NCI-H345 (cell line): ENCODE measurements around the gene DHRS2.
"Not testable (repeated sequence)": the region's sequence is repeated elsewhere in the genome, so short reads cannot be mapped to it uniquely, and the experiment has no call there.

ENCODE experiments used
- DNase-seq: peaks from one replicate; lab custom pipeline; 2025; lab: John Stamatoyannopoulos, UW

DHRS2 gene, protein sequence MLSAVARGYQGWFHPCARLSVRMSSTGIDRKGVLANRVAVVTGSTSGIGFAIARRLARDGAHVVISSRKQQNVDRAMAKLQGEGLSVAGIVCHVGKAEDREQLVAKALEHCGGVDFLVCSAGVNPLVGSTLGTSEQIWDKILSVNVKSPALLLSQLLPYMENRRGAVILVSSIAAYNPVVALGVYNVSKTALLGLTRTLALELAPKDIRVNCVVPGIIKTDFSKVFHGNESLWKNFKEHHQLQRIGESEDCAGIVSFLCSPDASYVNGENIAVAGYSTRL

DNA sequence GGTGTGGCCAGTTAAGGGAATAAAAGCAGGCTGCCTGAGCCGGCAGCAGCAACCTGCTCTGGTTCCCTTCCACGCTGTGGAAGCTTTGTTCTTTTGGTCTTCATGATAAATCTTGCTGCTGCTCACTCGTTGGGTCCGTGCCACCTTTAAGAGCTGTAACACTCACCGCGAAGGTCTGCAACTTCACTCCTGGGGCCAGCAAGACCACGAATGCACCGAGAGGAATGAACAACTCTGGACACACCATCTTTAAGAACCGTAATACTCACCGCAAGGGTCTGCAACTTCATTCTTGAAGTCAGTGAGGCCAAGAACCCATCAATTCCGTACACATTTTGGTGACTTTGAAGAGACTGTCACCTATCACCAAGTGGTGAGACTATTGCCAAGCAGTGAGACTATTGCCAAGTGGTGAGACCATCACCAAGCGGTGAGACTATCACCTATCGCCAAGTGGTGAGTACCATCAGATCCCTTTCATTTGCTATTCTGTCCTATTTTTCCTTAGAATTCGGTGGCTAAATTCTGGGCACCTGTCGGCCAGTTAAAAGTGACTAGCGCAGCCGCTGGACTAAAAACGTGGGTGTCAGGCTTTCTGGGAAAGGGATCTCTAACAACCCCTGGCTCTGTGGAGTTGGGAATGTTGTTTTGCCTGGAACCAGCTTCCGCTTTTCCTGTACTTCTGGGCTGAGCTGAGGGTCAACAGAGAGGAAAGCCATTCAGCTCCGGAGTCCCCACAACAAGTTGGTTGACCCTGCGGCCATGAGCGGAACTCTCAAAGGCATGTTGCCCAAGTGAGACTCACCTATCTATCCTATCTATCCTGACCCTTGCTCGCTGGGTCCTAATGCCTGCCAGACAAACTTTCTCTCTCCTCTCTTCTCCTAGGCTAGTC is at the start of gene DHRS2:
Gene DHRS2 (plus strand): TSS at position 48 of the 895 bp plus-strand sequence. CDS start 2,501 bp downstream, outside the sequence.
- no peak for DNase-seq

DNA sequence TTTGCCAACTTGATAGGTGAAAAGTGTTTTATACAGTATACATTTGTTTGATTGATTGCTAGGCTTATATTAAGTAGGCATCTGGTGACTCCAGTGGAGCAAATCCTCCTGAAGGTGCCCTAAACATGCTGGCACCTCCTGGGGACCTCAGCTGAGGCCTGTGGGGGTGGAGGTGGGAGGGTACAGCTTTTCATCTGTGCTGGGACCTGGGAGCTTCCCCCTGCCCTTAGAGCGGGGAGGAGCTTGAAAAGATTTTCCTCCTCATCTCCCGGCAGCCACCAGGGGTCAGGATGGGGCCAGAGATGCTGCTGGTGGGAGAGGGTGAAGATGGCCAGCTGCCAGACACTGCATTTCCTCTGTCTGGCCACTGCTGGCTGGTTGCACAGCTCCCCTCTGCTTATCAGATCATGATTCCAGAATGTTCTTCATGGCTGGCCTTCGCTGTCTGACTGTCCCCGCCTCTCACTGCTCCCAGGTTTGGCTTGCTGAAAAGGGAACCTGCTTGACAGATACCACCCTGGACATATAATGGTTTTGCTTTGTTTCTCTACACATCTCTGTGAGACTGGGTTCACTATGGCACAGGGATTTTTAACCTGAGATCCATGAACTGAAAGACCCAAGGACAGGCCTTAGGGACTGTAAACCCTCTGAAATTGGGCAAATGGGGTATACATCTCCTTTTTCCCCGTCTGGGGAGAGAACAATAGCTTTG is 47.1 kb upstream of the DHRS2 start:
- DNase-seq, result peak; percentile 87

DNA sequence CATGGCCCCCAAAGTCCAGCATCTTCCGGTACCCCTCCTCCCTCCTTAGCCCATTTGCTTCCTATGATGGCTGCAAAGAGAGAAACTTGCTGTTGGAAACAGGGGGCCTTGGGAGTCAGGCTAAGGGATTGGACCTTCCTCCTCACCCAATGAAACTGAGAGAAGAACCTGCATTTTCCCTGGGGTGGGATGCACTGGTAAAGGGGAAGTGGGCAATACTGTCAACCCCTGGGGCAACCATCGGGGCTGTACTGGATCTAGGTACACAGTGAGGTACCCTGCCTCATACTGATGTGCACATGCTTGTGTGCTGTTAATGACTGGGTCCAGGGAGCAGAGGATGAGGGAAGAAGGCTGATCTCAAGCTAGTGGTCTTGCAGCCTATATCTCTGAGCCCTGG is 46.6 kb upstream of the DHRS2 start:
- DNase-seq, result no peak

DNA sequence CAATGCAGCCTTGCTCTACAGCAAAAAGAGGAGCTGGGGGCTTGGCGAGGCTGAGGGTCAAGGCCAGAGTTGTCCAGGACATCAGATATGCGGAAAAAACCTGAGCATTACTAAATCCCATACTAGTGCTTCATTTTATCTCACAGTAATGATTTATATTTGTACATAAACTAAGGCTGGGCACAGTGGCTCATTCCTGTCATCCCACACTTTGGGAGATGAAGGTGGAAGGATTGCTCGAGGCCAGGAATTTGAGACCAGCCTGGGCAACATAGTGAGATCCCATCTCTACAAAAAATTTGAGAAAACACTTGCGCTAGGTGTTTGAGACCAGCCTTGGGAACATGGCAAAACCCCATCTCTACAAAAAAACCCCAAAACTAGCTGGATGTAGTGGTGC is 46.0 kb upstream of the DHRS2 start:
- DNase-seq, result no peak

DNA sequence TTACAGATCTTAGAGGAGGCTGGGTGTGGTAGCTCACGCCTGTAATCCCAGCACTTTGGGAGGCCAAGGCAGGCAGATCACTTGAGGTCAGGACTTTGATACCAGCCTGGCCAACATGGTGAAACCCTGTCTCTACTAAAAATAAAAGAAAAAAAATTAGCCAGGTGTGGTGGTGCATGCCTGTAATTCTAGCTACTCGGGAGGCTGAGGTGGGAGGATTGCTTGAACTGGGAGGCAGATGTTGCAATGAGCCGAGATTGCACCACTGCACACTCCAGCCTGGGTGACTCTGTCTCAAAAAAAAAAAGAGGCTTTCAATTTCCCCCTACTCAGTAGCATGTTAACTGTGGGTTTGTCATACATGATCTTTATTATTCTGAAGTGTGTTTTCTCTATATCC is 42.0 kb upstream of the DHRS2 start:
- DNase-seq, result not testable (repeated sequence)

DNA sequence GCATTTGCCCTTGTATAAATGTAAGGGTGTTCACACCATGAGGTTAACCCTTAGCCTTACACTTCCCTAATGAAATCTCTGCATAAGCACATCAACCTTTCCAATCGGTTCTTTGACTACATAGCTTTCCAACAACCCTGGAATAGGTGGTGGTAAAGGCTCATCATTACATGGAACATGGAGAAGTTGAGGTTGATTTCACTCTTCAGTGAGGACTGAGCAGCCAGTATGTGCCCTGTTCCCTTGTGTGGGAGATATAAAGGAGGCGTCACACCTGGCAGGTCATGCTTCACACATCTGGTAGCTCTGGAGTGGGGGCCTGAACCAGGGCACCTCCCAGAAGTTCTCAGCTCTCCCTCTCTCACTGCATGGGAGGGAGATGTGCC is 35.8 kb upstream of the DHRS2 start:
- DNase-seq, result no peak

DNA sequence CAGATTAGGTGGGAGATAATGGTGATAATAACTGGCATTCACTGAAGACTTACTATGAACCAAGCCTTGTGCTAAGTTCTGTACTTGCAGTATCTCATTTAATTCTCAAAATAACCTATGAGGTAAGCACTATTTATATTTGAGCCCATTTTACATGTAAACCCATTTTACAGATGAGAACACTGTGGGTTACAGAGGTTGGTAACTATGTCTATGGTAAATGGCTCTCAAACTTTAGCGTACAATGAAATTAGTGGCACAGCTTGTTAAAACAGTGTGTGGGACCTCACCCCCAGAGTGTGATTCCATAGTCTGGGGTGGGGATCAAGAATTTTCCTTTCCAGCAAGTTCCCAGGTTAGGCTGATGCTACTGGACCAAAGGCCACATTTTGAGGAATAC is 35.4 kb upstream of the DHRS2 start:
- DNase-seq, result no peak

DNA sequence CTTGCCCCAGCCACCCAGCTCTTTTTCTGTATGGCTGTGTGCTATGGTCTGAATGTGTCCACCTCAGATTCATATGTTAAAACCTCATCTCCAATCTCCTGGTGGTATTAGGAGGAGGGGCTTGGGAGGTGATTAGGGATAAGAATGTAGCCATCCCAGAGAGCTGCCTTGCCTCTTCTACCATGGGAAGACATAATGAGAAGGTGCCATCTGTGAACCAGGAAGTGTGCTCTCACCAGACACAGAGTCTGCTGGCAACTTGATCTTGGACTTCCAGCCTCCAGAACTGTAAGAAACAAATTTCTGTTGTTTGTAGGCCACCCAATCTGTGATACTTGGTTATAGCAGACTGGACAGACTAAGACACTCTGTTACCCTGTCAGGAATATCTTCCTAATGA is 34.7 kb upstream of the DHRS2 start:
- no peak for DNase-seq

DNA sequence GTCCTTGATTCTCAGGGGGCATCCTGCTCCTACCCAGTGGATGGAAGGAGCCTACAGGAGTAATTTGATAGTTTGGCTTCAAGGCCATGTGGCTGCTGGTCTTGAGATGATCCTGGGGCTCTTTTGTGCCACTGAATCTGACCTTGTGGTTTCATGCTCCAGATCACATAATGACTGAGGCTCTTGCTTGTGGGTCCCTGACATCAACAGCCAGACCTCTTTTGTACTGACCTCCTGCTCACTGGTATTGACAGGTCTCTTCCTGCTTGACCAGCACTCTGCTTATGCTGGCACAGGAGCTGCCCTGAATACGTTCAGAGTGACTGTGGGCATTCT is 34.4 kb upstream of the DHRS2 start:
- DNase-seq, result no peak

DNA sequence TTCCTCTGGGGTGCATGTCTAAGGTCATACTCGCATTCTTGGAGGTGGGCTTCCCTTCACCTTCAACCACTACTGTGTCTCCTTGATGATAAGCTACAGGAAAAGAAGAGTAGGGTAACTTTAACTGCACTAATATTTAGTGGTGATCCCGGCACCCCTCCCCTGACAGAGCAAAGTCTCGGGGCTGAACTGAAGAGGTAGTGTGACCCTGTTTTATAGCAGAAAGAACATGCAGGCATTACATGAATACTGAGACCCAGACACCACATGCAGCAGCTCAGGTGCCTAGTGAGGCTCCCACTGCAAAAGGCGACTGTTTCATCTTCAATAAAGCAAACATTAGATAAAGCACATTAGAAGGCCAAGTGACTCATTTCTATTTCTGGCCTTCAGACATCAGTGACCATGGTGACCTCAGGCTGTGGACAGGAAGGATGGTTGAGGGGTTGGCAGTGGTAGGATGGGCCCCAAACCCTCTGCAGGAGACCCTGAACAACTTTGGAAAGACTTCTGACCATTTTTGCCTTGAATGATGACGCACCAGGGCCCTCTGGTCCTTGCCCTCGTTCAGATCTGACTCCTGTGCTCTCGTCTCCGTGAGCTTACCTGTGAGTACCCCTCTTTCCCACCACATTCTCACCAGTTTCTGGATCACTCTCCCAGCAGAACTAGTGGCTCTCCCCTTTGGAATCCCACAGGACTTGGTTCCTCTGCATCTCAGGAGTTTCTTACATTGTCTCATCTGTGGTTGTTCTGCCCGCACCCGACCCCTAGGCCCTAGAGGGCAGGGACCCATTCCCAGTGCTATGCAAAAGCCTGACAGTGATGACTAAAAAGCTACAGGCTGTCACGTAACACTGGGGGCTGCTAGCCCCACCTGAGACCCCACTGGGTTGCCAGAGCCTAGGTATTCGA is 33.7 kb upstream of the DHRS2 start:
- DNase-seq, result no peak

DNA sequence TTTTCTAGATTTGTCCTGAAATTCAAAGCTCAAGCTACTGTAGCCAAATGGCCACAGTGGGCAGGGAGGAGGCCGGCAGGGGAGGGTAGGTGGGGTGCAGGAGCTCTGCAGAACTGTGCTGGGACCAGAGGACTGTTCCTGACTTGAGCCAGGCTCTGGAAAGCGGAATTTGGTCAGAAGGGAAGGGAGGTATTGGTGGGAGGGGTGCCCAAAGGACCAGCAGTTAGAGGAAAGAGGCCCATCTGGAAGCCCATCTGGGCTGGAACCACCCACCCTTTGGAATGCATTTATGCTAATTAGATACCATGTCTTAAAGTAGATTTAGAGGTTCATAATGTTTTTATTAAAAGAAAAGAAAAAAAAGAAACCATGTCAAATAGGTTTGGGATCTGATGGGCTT is 33.1 kb upstream of the DHRS2 start:
- DNase-seq, result no peak

DNA sequence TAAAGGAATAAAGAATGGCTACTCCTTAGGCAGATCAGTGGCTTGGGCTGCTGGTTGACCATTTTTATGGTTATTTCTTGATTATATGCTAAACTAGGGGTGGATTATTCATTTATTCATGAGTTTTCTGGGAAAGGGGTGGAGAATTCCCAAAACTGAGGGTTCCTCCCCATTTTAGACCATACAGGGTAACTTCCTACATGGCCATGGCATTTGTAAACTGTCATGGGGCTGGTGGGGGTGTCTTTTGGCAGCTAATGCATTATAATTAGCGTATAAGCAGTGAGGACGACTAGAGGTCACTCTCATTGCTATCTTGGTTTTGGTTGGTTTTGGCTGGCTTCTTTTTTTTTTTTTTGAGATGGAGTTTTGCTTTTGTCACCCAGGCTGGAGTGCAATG is 32.0 kb upstream of the DHRS2 start:
- DNase-seq, result no peak

DNA sequence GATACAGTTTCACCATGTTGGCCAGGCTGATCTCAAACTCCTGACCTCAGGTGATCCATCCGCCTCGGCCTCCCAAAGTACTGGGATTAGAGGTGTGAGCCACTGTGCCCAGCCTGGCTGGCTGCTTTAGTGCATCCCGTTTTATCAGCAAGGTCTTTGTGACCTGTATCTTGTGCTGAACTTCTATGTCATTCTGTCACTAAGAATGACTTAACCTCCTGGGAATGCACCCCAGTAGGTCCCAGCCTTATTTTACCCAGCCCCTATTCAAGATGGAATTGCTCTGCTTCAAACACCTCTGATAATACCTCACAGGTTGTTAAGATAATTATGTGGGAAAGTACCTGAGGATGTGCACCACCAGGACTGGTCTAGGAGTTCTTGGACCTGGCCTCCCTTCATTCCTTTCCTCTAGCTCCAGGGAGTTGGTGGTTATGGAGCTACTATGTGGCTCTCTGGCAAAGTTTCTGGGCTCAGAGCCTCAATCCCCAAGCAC is 31.4 kb upstream of the DHRS2 start:
- DNase-seq, result no peak

DNA sequence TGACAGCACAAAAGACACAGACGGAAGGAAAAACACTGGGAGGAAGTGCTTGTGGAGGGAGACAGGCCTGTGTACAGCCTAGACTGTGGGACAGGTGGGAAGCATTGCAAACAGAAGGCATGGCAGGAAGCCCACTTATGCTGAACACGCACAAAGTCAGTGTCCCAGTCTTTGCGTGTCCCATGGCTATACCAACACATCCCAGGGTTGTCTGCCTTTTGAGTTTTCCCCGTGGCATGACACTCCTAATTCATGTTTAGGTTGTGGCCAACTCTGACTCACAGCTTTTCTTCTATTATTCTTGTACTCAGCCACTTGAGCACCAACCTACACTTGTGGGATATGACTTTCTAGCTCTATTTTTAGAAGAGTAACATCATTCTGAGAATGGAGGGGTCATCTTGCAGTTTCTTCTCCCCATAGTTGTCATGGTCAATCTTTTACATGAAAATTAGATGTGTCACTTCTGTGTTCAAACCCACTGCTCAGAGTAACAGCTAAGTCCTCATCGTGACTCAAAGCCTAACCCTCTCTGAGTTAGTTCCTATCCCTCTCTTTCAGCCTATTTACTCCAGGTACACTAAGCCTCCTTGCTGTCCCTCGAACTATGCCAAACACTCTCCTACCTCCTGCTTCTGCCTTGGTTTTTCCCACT is 30.1 kb upstream of the DHRS2 start:
- DNase-seq, result no peak

DNA sequence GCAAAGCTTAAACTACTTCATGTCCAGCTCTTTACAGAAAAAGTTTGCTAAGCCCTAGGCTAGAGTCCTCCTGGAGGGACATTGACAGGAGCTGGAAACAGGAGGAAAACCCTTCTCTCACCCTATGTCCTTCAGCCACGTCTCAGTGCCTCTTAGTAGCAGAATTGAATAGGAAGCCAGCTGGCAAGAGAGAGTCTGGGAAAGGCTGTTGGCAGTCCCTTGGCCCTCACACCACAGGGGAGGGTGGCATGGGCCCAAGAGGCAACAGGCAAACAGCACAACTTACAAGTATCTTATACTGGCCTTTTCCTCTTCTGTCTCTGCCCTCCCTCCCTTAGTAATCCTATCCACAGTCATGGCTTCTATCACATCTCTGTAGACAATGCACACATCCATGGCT is 27.7 kb upstream of the DHRS2 start:
- no peak for DNase-seq

DNA sequence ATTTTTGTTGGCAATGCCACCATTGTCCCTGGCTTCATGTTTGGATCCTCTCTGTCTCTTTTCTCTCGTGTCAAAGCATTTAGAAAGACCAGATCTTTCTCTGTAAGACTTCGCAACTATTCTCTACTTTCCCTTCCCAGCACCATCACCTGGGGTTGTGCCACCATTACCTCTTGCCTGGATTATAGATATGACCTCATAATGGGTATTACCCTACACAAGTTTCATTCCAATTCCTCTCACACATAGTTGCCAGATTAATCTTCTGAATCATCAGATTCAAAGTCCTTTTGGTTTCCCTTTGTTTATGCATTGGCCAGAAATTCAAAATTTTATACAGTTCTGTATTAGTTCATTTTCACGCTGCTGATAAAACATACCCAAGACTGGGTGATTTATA is 27.2 kb upstream of the DHRS2 start:
- no peak for DNase-seq

DNA sequence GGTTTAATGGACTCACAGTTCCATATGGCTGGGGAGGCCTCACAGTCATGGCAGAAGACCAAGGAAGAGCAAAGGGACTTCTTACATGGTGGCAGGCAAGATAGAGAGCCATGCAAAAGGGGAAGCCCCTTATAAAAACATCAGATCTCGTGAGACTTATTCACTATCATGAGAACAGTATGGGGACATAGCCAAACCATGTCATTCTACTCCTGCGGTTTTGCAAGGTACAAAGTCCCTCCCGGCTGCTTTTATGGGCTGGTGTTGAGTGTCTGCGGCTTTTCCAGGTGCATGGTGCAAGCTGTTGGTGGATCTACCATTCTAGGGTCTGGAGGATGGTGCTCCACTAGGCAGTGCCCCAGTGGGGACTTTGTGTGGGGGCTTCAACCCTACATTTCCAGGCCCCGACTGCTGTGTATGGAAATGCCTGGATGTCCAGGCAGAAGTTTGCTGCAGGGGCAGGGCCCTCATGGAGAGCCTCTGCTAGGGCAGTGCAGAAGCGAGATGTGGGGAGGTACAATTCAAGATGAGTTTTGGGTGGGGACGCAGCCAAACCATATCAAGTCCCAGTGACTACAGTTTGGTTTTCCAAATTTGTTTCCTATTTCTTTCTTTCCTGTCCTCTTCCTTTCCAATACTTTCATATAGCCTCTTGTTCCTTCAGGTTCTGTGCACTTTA is 26.6 kb upstream of the DHRS2 start:
- not testable (repeated sequence) for DNase-seq

DNA sequence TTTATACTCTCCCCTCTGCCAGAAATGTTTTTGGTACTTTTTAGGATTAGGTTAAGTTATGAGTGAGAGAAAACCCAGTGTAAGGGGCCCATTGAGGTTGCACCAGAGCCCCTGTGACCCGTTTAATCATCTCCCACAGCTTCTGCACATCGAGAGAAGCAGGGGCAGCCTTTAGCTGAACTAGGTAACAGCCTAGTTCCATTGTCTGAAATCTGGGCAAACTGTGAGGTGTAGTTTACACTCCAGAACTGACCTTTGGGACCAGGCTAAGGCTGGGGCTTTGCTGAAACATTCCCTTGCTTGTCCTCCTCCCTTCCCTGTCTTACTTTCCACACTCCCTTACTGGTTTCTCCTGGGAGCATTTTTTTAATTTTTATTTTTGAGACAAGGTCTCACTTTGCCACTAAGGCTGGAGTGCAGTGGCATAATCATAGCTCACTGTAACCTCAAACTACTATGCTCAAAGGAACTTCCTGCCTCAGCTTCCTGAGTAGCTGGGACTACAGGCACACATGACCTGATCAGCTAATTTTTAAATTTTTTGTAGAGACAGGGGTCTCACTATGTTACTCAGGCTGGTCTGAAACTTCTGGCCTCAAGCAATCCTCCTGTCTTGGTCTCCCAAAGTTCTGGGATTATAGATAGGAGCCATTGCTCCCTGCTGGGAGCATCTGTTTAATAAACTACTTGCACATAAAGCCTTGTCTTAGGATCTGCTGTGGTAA is 25.9 kb upstream of the DHRS2 start:
- no peak for DNase-seq

DNA sequence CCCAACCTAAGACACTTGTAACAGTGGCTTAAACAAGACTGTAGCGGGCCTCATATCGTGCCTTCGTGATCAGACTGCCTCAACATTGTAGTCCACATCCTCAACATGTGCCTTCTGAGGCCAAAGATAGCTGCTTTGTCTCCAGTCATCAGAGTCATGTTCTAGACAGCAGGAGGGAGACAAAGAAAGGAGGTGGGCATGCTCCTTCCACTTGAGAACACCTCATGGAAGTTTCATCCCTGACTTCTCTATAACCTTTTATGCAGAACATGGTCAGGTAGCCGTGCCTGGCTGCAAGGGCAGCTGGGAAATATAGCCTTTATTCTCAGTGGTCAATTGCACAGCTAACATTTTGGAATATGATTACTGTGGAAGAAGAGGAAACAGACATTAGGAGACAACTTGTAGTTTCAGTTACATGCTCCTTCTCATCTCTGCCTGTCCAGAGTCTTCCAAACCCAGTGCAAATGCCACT is 25.3 kb upstream of the DHRS2 start:
- DNase-seq, result no peak

DNA sequence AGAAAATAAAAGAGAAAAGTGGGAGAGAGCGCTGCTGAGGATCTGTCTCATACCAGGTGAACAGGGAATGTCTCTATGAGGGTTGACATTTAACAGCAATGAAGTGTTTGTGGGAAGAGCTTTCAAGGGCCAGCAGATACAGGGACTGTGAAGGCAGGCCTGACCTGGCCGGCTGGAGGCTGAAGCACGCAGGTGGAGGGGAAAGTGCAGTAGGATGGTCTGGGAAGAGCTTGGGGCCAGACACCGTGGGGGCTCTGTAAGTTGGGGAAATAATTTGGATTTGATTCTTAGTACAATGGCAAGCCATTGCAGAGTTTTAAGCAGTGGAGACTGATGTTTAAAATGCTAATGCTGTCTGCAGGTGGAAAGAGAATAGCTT is 23.8 kb upstream of the DHRS2 start:
- DNase-seq, result no peak
